ENCODE data around the gene ZNF615. TPM values are rescaled to one million over a fixed set of nuclear protein-coding genes. Genes with fewer than 3 reads are reported as not detected.
"Not testable (repeated sequence)": the region's sequence is repeated elsewhere in the genome, so short reads cannot be mapped to it uniquely, and the experiment has no call there.

The ZNF615 gene
- total RNA-seq, 1 donor from 2014 or later = 13.5 TPM

DNA sequence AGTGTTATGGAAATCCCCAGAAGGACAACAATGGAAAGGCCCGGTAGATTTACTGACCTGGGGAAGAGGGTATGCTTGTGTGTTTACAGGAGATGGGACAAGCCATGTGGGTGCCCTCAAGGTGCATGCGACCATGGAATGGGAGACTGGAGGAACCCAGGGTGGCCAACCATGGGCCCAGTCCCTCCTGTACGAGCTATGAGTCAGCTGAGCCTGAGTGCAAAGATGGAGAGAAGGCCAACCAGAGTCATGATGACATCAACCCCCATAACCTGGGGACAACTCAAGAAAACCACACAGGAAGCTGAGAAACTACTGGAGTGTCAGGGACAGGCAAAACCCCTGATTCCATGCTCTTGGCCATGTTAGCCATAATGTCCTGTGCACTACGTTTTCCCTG is 29.1 kb downstream of the ZNF615 start:
- DNase-seq = no peak
- H3K27ac Mint-ChIP-seq = no peak overlapping the region
- H3K27me3 Mint-ChIP-seq = no peaks in the 10 kb centered on the region
- intact Hi-C loops (cut with micrococcal nuclease) = no loop called here
- ChIA-PET POLR2A (no interaction called here), CTCF (no interaction called here)
- H3K9me3 Mint-ChIP-seq = peaks cover 46% of the 10 kb centered on the region
- TF ChIP-seq, protein P1, sequence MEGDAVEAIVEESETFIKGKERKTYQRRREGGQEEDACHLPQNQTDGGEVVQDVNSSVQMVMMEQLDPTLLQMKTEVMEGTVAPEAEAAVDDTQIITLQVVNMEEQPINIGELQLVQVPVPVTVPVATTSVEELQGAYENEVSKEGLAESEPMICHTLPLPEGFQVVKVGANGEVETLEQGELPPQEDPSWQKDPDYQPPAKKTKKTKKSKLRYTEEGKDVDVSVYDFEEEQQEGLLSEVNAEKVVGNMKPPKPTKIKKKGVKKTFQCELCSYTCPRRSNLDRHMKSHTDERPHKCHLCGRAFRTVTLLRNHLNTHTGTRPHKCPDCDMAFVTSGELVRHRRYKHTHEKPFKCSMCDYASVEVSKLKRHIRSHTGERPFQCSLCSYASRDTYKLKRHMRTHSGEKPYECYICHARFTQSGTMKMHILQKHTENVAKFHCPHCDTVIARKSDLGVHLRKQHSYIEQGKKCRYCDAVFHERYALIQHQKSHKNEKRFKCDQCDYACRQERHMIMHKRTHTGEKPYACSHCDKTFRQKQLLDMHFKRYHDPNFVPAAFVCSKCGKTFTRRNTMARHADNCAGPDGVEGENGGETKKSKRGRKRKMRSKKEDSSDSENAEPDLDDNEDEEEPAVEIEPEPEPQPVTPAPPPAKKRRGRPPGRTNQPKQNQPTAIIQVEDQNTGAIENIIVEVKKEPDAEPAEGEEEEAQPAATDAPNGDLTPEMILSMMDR (IDR thresholded peaks at IDR 0.05) = no peak
- H3K4me3 Mint-ChIP-seq = no peak overlapping the region
- peaks cover 92% of the 10 kb centered on the region for H3K36me3 Mint-ChIP-seq (ENCODE audit: low read depth)
- ATAC-seq (ENCODE audit: low read depth) = no peak
- peaks cover 2% of the 10 kb centered on the region for H3K4me1 Mint-ChIP-seq

DNA sequence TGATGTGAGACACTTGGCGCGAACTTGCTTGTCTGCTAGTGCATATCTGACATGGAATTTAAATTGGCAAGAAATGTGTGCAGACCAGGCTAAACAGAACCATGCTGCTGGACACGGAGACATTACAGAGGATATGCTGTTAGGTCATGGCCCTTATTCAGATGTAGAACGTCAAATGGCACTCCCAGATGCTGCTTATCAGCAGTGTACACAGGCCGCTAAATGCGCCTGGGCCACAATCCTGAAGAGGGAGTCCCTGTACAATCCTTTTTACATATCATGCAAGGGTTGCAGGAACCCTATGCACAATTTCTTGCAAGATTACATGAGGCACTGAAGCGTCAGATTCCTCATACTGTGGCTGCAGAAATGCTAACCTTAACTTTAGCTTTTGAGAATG is 30.7 kb downstream of the ZNF615 start:
- intact Hi-C loops (cut with micrococcal nuclease) = no loop called here
- no peak overlapping the region for H3K27ac Mint-ChIP-seq
- POLR2A ChIA-PET = no interaction called here
- no peak overlapping the region for H3K4me3 Mint-ChIP-seq
- no peak for DNase-seq
- H3K27me3 Mint-ChIP-seq = no peaks in the 10 kb centered on the region
- ATAC-seq (ENCODE audit: low read depth) = no peak
- CTCF ChIA-PET = no interaction called here
- H3K36me3 Mint-ChIP-seq (ENCODE audit: low read depth) = peaks cover 92% of the 10 kb centered on the region
- H3K9me3 Mint-ChIP-seq = peaks cover 46% of the 10 kb centered on the region
- no peaks in the 10 kb centered on the region for H3K4me1 Mint-ChIP-seq
- TF ChIP-seq, protein P1 (IDR thresholded peaks at IDR 0.05) = no peak

DNA sequence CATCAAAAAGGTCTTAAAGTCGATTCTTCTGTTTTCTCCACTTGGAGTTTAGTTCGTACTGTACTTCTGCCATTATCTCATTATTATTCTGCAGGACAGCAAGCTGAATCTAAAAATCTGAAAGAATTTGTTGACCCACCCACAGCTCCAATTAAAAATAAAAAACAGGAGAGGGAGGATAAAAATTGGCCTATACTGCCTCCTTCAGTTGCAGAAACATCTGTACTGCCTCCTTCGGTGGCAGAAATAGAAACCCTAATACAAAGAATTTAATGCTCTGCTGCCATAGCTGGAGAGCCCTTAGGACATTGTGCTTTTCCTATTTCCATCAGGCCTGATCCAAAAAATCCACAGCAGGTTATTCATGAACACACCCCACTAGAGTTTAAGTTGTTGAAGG is 31.2 kb downstream of the ZNF615 start:
- ATAC-seq (ENCODE audit: low read depth) (no peak), DNase-seq (no peak)
- TF ChIP-seq, protein P1 (IDR thresholded peaks at IDR 0.05) = no peak
- Mint-ChIP-seq H3K4me1 (no peaks in the 10 kb centered on the region), H3K27me3 (no peaks in the 10 kb centered on the region), H3K4me3 (no peak overlapping the region), H3K9me3 (peaks cover 51% of the 10 kb centered on the region), H3K36me3 (ENCODE audit: low read depth) (peaks cover 94% of the 10 kb centered on the region), H3K27ac (no peak overlapping the region)
- POLR2A ChIA-PET = no interaction called here
- CTCF ChIA-PET = no interaction called here
- intact Hi-C loops (cut with micrococcal nuclease) = no loop called here

DNA sequence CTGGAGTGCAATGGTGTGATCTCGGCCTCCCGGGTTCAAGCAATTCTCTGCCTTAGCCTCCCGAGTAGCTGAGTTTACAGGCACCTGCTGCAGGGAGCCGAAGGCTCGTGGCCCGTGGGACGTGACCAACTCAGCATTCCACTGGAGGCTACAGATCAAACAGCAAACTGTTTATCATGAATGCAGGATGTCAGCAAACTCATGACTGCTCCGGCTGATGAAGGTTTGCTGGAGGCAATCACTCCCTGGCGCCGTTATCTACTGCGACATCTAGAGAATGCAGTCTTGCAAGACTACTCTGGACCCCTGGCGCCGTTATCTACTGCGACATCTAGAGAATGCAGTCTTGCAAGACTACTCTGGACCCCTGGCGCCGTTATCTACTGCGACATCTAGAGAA is 32.2 kb downstream of the ZNF615 start:
- intact Hi-C loops (cut with micrococcal nuclease); H3K4me1 Mint-ChIP-seq; DNase-seq; POLR2A ChIA-PET; H3K4me3 Mint-ChIP-seq; H3K27ac Mint-ChIP-seq; H3K27me3 Mint-ChIP-seq; ATAC-seq (ENCODE audit: low read depth); CTCF ChIA-PET: not testable (repeated sequence)
- H3K9me3 Mint-ChIP-seq = peaks cover 47% of the 10 kb centered on the region
- H3K36me3 Mint-ChIP-seq (ENCODE audit: low read depth) = peaks cover 94% of the 10 kb centered on the region

DNA sequence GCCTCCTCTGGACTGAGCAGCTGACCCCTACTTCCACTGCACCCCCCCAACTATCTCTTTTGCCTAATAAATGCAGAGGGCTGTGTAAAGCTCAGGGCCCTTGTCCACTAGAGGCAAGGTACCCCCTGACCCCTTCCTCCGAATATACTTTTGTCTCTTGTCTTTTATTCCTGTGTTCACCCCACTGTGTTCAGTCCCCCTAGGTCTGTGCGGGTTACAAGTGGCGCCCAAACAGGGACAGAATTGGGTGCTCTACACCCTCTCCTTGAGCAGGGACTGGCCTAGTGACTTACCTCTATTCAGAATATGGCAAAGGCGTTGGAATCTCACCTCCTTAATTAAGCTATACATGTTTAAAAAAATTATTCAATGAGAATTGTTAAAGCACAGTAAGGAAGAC is 36.4 kb downstream of the ZNF615 start:
- Mint-ChIP-seq H3K36me3 (ENCODE audit: low read depth) (peaks cover 86% of the 10 kb centered on the region), H3K27me3 (no peaks in the 10 kb centered on the region), H3K4me3 (no peak overlapping the region), H3K9me3 (peaks cover 44% of the 10 kb centered on the region), H3K27ac (no peak overlapping the region), H3K4me1 (no peaks in the 10 kb centered on the region)
- ChIA-PET POLR2A (no interaction called here), CTCF (no interaction called here)
- DNase-seq (no peak), ATAC-seq (ENCODE audit: low read depth) (no peak)
- intact Hi-C loops (cut with micrococcal nuclease) = no loop called here
- TF ChIP-seq, protein P1 (IDR thresholded peaks at IDR 0.05) = no peak

DNA sequence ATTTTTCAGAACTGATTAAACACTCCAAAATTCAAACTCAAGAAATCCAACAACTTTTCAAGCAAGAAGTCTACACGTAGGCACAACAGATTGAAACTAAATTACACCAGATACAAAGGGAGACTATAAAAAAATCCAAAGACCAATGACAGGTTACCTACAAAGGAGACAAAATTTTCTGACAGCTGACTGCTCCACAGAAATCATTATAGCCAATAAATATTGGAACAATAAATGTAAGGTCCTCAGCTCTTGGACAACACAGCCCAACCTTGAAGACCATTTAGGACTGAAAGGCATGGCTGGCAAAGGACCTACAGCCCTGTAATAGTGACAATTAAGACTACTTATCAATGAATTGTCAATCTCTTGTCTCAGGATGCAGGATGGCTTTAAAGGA is 37.3 kb downstream of the ZNF615 start:
- Mint-ChIP-seq H3K4me3 (no peak overlapping the region), H3K4me1 (no peaks in the 10 kb centered on the region), H3K27me3 (no peaks in the 10 kb centered on the region), H3K27ac (no peak overlapping the region), H3K36me3 (ENCODE audit: low read depth) (peaks cover 88% of the 10 kb centered on the region), H3K9me3 (peaks cover 42% of the 10 kb centered on the region)
- DNase-seq (no peak), ATAC-seq (ENCODE audit: low read depth) (no peak)
- ChIA-PET POLR2A (no interaction called here), CTCF (no interaction called here)
- intact Hi-C loops (cut with micrococcal nuclease) = no loop called here
- TF ChIP-seq, protein P1 (IDR thresholded peaks at IDR 0.05) = no peak

Measured in activated B cell treated with CpG ODN at 0.5 μM for 24 hours (primary cell).